SK-N-SH treated with all-trans-retinoic acid at 6 μM for 48 hours (cell line): Measurements from ENCODE around the gene ZCCHC14.
"Not testable (repeated sequence)": the region's sequence is repeated elsewhere in the genome, so short reads cannot be mapped to it uniquely, and the experiment has no call there.

Source experiments
- ATAC-seq: fragments of 200-7000 bp; cut with Tn5 transposase; 3 replicates; pipeline ENCODE4 v1.9.1; 2020; ENCODE audit warnings: mild to moderate bottlenecking, moderate library complexity
- ARNTL ChIP-seq: fragments of 450-650 bp; formaldehyde crosslinking; IDR thresholded peaks from 2 replicates; pipeline ENCODE4 v1.5.0; 2020; ENCODE audit warnings: low read depth, mild to moderate bottlenecking, moderate library complexity, borderline replicate concordance
- BACH2 ChIP-seq: fragments of 250-450 bp; sonication (Bioruptor Pico); IDR thresholded peaks from 2 replicates; pipeline ENCODE4 v1.9.0; 2021; ENCODE audit warnings: mild to moderate bottlenecking, borderline replicate concordance
- CSDC2 ChIP-seq: fragments of 250-450 bp; sonication (Bioruptor Pico); IDR thresholded peaks from 2 replicates; pipeline ENCODE4 v1.5.0; 2020; ENCODE audit warnings: mild to moderate bottlenecking, moderate library complexity
- CSRNP3 ChIP-seq: fragments of 250-450 bp; sonication (Bioruptor Pico); IDR thresholded peaks from 2 replicates; pipeline ENCODE4 v1.5.1; 2021; ENCODE audit warnings: mild to moderate bottlenecking, moderate library complexity
- ESRRG ChIP-seq: fragments of 250-450 bp; sonication (Bioruptor Pico); IDR thresholded peaks from 2 replicates; pipeline ENCODE4 v1.6.1; 2021; ENCODE audit warnings: mild to moderate bottlenecking
- GLIS3 ChIP-seq: fragments of 250-450 bp; sonication (Bioruptor Pico); IDR thresholded peaks from 2 replicates; pipeline ENCODE4 v1.5.0; 2020; ENCODE audit warnings: mild to moderate bottlenecking, moderate library complexity
- OSR1 ChIP-seq: fragments of 250-450 bp; sonication (Bioruptor Pico); IDR thresholded peaks from 2 replicates; pipeline ENCODE4 v1.8.0; 2022; ENCODE audit warnings: moderate library complexity, mild to moderate bottlenecking, inconsistent platforms
- PPARA ChIP-seq: fragments of 250-450 bp; sonication (Bioruptor Pico); IDR thresholded peaks from 2 replicates; pipeline ENCODE4 v1.5.0; 2020; ENCODE audit warnings: mild to moderate bottlenecking, borderline replicate concordance
- RARB ChIP-seq: fragments of 250-450 bp; sonication (Bioruptor Pico); IDR thresholded peaks from 2 replicates; pipeline ENCODE4 v1.8.0; 2021; ENCODE audit warnings: mild to moderate bottlenecking, moderate library complexity
- SNAI2 ChIP-seq: fragments of 250-450 bp; sonication (Bioruptor Pico); IDR thresholded peaks from 2 replicates; pipeline ENCODE4 v1.5.0; 2020; ENCODE audit warnings: mild to moderate bottlenecking, moderate library complexity
- TCF4 ChIP-seq: fragments of 250-450 bp; sonication (Bioruptor Pico); IDR thresholded peaks from 2 replicates; pipeline ENCODE4 v1.8.0; 2021; ENCODE audit warnings: mild to moderate bottlenecking, moderate library complexity, borderline replicate concordance
- TOX ChIP-seq: fragments of 250-450 bp; sonication (Bioruptor Pico); IDR thresholded peaks from 2 replicates; pipeline ENCODE4 v1.8.0; 2021; ENCODE audit warnings: mild to moderate bottlenecking, moderate library complexity, borderline replicate concordance
- ZC3H10 ChIP-seq: fragments of 250-450 bp; sonication (Bioruptor Pico); IDR thresholded peaks from 2 replicates; pipeline ENCODE4 v1.5.1; 2021; ENCODE audit warnings: mild to moderate bottlenecking, moderate library complexity
- ZNF70 ChIP-seq: fragments of 450-650 bp; formaldehyde crosslinking; IDR thresholded peaks from 2 replicates; pipeline ENCODE4 v1.5.0; 2020; ENCODE audit warnings: mild to moderate bottlenecking, moderate library complexity
- ZNF8 ChIP-seq: fragments of 450-650 bp; formaldehyde crosslinking; IDR thresholded peaks from 2 replicates; pipeline ENCODE4 v1.5.0; 2020; ENCODE audit warnings: mild to moderate bottlenecking, moderate library complexity
- TF ChIP-seq, protein P1 (sequence below): fragments of 250-450 bp; sonication (Bioruptor Pico); IDR thresholded peaks from 2 replicates; pipeline ENCODE4 v1.5.0; 2020; ENCODE audit warnings: mild to moderate bottlenecking, moderate library complexity
- TF ChIP-seq, protein P2 (sequence below): fragments of 250-450 bp; sonication (Bioruptor Pico); IDR thresholded peaks from 2 replicates; pipeline ENCODE4 v1.8.0; 2020; ENCODE audit warnings: mild to moderate bottlenecking, moderate library complexity, borderline replicate concordance
- TF ChIP-seq, protein P3 (sequence below): fragments of 250-450 bp; sonication (Bioruptor Pico); IDR thresholded peaks from 2 replicates; pipeline ENCODE4 v1.5.1; 2020; ENCODE audit warnings: low read depth, mild to moderate bottlenecking, moderate library complexity
- TF ChIP-seq, protein P4 (sequence below): fragments of 250-450 bp; sonication (Bioruptor Pico); IDR thresholded peaks from 2 replicates; pipeline ENCODE4 v1.8.0; 2021; ENCODE audit warnings: low read depth, mild to moderate bottlenecking, moderate library complexity, borderline replicate concordance

Gene ZCCHC14

GRCh38 chr16:87380881-87381280, 111.9 kb downstream of the ZCCHC14 start:
- TF ChIP-seq ZNF8 (CRISPR knock-in tag) (no peak), TCF4 (no peak), CSDC2 (CRISPR knock-in tag) (no peak), ZC3H10 (CRISPR knock-in tag) (no peak), SNAI2 (CRISPR knock-in tag) (no peak), GLIS3 (CRISPR knock-in tag) (no peak), ZNF70 (CRISPR knock-in tag) (no peak), PPARA (no peak), ARNTL (CRISPR knock-in tag) (no peak), CSRNP3 (CRISPR knock-in tag) (no peak), RARB (CRISPR knock-in tag) (no peak), BACH2 (CRISPR knock-in tag) (no peak), OSR1 (CRISPR knock-in tag) (no peak)
- TF ChIP-seq, protein P1, sequence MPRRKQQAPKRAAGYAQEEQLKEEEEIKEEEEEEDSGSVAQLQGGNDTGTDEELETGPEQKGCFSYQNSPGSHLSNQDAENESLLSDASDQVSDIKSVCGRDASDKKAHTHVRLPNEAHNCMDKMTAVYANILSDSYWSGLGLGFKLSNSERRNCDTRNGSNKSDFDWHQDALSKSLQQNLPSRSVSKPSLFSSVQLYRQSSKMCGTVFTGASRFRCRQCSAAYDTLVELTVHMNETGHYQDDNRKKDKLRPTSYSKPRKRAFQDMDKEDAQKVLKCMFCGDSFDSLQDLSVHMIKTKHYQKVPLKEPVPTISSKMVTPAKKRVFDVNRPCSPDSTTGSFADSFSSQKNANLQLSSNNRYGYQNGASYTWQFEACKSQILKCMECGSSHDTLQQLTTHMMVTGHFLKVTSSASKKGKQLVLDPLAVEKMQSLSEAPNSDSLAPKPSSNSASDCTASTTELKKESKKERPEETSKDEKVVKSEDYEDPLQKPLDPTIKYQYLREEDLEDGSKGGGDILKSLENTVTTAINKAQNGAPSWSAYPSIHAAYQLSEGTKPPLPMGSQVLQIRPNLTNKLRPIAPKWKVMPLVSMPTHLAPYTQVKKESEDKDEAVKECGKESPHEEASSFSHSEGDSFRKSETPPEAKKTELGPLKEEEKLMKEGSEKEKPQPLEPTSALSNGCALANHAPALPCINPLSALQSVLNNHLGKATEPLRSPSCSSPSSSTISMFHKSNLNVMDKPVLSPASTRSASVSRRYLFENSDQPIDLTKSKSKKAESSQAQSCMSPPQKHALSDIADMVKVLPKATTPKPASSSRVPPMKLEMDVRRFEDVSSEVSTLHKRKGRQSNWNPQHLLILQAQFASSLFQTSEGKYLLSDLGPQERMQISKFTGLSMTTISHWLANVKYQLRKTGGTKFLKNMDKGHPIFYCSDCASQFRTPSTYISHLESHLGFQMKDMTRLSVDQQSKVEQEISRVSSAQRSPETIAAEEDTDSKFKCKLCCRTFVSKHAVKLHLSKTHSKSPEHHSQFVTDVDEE: no peak
- TF ChIP-seq, protein P2, sequence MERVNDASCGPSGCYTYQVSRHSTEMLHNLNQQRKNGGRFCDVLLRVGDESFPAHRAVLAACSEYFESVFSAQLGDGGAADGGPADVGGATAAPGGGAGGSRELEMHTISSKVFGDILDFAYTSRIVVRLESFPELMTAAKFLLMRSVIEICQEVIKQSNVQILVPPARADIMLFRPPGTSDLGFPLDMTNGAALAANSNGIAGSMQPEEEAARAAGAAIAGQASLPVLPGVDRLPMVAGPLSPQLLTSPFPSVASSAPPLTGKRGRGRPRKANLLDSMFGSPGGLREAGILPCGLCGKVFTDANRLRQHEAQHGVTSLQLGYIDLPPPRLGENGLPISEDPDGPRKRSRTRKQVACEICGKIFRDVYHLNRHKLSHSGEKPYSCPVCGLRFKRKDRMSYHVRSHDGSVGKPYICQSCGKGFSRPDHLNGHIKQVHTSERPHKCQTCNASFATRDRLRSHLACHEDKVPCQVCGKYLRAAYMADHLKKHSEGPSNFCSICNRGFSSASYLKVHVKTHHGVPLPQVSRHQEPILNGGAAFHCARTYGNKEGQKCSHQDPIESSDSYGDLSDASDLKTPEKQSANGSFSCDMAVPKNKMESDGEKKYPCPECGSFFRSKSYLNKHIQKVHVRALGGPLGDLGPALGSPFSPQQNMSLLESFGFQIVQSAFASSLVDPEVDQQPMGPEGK (CRISPR knock-in tag): no peak
- TF ChIP-seq, all 23 proteins: peak for 0
- no peak for ATAC-seq

DNA sequence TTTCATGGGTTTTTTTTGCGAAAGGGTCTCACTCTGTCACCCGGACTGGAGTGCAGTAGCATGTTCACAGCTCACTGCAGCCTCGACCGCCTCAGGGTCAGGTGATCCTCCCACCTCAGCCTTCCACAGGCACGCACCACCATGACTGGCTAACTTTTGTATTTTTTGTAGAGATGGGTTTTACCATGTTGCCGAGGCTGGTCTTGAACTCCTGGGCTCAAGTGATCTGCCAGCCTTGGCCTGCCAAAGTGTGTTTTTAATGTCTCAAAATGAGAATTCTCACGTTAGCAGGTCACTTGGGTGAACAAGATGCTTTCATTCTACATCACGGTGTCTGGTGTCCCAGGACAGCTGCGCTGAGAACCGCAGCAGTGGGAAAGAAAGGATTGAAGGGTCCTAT, 112.4 kb downstream of the ZCCHC14 start:
- ATAC-seq: no peak
- TF ChIP-seq, protein P3, sequence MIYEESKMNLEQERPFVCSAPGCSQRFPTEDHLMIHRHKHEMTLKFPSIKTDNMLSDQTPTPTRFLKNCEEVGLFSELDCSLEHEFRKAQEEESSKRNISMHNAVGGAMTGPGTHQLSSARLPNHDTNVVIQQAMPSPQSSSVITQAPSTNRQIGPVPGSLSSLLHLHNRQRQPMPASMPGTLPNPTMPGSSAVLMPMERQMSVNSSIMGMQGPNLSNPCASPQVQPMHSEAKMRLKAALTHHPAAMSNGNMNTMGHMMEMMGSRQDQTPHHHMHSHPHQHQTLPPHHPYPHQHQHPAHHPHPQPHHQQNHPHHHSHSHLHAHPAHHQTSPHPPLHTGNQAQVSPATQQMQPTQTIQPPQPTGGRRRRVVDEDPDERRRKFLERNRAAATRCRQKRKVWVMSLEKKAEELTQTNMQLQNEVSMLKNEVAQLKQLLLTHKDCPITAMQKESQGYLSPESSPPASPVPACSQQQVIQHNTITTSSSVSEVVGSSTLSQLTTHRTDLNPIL (CRISPR knock-in tag): no peak
- TF ChIP-seq TOX (CRISPR knock-in tag) (no peak), ESRRG (CRISPR knock-in tag) (no peak), PPARA (no peak)
- TF ChIP-seq, protein P4, sequence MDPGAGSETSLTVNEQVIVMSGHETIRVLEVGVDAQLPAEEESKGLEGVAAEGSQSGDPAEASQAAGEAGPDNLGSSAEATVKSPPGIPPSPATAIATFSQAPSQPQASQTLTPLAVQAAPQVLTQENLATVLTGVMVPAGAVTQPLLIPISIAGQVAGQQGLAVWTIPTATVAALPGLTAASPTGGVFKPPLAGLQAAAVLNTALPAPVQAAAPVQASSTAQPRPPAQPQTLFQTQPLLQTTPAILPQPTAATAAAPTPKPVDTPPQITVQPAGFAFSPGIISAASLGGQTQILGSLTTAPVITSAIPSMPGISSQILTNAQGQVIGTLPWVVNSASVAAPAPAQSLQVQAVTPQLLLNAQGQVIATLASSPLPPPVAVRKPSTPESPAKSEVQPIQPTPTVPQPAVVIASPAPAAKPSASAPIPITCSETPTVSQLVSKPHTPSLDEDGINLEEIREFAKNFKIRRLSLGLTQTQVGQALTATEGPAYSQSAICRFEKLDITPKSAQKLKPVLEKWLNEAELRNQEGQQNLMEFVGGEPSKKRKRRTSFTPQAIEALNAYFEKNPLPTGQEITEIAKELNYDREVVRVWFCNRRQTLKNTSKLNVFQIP: no peak

- ATAC-seq: not testable (repeated sequence)
These were observed 113.5 kb downstream of the ZCCHC14 start for GRCh38 chr16:87379312-87379752.

DNA sequence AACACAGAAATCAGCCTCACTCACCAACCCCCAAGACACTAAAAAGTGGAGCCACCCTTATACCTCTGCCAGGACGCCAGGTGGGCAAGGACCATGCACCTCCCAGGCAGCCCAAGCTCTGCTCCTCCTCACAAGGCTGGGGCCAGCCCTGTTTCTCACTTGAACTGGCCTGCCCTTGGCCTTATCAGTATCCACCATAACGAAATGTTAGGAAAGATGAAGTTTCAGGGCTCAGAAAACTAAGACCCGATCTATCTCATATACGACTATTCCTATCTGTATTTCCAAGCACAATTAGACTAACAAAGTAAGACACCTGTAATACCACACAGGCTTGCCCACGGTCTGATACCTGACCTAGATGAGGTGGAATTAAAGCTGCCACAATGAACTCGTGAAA, 116.2 kb downstream of the ZCCHC14 start:
- ATAC-seq: no peak
- TF ChIP-seq ZNF70 (CRISPR knock-in tag) (no peak), CSDC2 (CRISPR knock-in tag) (no peak), TCF4 (no peak), OSR1 (CRISPR knock-in tag) (no peak)
- TF ChIP-seq, protein P4: no peak
- TF ChIP-seq, protein P3 (CRISPR knock-in tag): no peak
